ENCODE measurements around the gene ULK4. TPM values are rescaled to one million over a fixed set of nuclear protein-coding genes. Genes with fewer than 3 reads are reported as not detected.

ULK4 gene
- total RNA-seq, 2 donors from 2014 or later: 28.7 to 38.4 TPM

DNA sequence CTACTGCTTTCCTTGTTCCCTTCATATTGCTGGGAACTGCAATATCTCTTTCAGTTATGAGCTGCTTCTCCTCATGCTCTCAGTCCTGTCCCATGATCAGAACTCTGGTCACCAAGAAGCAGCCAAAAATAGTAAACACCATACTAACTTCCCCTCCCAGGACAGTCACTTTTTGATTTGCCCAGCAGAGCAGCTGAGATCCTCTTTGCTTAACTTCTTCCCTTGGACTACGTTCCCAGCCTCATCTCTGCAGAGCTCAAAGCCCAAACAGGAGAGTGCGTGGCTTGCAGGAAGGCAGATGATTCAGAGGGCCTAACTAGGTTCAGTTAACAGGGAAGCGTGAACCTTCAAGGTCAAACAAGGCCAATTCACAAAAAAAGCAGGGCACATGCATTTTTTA lies 609.4 kb downstream of the ULK4 start:
- DNase-seq (ENCODE audit: low spot score) (no peak), ATAC-seq (ENCODE audit: insufficient number of reproducible peaks, low FRiP score, low read depth) (no peak)
- H3K27me3 ChIP-seq (replicated peaks; ENCODE audit: insufficient read depth): no peaks in the 10 kb centered on the region
- H3K4me3 ChIP-seq: no peak overlapping the region
- H3K36me3 ChIP-seq: no peaks in the 10 kb centered on the region
- no peaks in the 10 kb centered on the region for H3K9me3 ChIP-seq
- H3K4me1 ChIP-seq (ENCODE audit: control insufficient read depth in 1 of 2, low read depth in 2 of 2): no peaks in the 10 kb centered on the region
- no peak overlapping the region for H3K27ac ChIP-seq
- TF ChIP-seq, protein P1, sequence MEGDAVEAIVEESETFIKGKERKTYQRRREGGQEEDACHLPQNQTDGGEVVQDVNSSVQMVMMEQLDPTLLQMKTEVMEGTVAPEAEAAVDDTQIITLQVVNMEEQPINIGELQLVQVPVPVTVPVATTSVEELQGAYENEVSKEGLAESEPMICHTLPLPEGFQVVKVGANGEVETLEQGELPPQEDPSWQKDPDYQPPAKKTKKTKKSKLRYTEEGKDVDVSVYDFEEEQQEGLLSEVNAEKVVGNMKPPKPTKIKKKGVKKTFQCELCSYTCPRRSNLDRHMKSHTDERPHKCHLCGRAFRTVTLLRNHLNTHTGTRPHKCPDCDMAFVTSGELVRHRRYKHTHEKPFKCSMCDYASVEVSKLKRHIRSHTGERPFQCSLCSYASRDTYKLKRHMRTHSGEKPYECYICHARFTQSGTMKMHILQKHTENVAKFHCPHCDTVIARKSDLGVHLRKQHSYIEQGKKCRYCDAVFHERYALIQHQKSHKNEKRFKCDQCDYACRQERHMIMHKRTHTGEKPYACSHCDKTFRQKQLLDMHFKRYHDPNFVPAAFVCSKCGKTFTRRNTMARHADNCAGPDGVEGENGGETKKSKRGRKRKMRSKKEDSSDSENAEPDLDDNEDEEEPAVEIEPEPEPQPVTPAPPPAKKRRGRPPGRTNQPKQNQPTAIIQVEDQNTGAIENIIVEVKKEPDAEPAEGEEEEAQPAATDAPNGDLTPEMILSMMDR (IDR thresholded peaks at IDR 0.05): no peak

DNA sequence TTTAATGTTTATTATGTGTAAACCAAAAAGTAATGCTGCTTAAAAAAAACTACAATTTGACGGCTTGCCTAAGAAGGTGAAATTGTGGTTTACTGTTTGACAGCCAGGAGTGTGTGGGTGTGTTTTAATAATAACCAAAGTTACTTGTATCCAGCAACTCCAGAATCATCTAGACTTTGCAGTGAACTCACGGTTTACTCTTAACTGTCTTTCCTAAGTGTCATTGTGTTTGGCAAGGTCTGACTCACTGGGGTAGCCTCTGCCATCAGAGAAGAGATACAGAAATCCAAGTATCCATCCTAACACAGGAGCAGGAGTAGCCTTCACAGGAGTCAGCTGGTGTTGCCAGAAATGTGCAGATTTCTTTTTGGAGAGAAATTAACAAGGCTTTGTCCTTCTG lies 611.5 kb downstream of the ULK4 start:
- Histone ChIP-seq H3K27ac (no peak overlapping the region), H3K9me3 (no peaks in the 10 kb centered on the region), H3K4me3 (no peak overlapping the region), H3K36me3 (no peaks in the 10 kb centered on the region), H3K4me1 (ENCODE audit: control insufficient read depth in 1 of 2, low read depth in 2 of 2) (no peaks in the 10 kb centered on the region), H3K27me3 (replicated peaks; ENCODE audit: insufficient read depth) (no peaks in the 10 kb centered on the region)
- DNase-seq (ENCODE audit: low spot score) (no peak), ATAC-seq (ENCODE audit: insufficient number of reproducible peaks, low FRiP score, low read depth) (no peak)
- TF ChIP-seq, protein P1 (IDR thresholded peaks at IDR 0.05): no peak

- Histone ChIP-seq H3K9me3 (peaks cover 4% of the 10 kb centered on the region), H3K4me1 (ENCODE audit: control insufficient read depth in 1 of 2, low read depth in 2 of 2) (no peaks in the 10 kb centered on the region), H3K36me3 (no peaks in the 10 kb centered on the region), H3K27me3 (replicated peaks; ENCODE audit: insufficient read depth) (no peaks in the 10 kb centered on the region), H3K4me3 (no peak overlapping the region), H3K27ac (no peak overlapping the region)
- DNase-seq (ENCODE audit: low spot score) (no peak), ATAC-seq (ENCODE audit: insufficient number of reproducible peaks, low FRiP score, low read depth) (no peak)
- TF ChIP-seq, protein P1 (IDR thresholded peaks at IDR 0.05): no peak
Observed at GRCh38 chr3:41348401-41348800, 613.5 kb downstream of the ULK4 start.

DNA sequence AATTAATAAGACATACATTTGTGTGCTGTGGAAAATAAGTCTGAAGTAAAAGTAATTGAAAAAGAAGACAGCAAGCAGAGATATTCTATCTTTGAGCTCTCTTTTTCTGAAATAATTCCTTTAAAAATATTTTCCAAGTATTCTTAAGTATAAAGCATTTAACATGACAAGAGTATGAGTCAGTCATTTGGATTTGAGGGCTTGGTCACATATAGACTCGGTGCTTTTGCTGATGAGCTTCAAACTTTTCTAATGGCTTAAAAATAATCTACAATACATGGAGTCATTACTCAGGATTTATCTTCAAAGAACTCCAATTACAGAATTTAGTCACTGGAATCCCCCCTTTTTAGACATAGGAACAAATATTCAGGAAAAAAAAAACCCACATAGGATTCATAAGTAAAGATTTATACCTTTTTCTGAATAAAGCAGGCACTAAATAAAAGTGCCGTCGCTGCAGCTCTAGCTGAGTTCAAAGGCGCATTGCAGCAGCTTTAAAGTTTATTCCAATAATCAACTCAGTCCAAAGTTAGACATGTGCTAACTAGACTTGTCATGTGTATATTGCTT lies 615.1 kb downstream of the ULK4 start:
- ATAC-seq (ENCODE audit: insufficient number of reproducible peaks, low FRiP score, low read depth) (no peak), DNase-seq (ENCODE audit: low spot score) (no peak)
- H3K36me3 ChIP-seq: no peaks in the 10 kb centered on the region
- no peaks in the 10 kb centered on the region for H3K4me1 ChIP-seq (ENCODE audit: control insufficient read depth in 1 of 2, low read depth in 2 of 2)
- H3K27ac ChIP-seq: no peak overlapping the region
- no peak overlapping the region for H3K4me3 ChIP-seq
- peaks cover 4% of the 10 kb centered on the region for H3K9me3 ChIP-seq
- H3K27me3 ChIP-seq (replicated peaks; ENCODE audit: insufficient read depth): no peaks in the 10 kb centered on the region
- TF ChIP-seq, protein P1 (IDR thresholded peaks at IDR 0.05): no peak

GRCh38 chr3:41345788-41346187 lies 616.1 kb downstream of the ULK4 start:
- TF ChIP-seq, protein P1 (IDR thresholded peaks at IDR 0.05): no peak
- H3K4me3 ChIP-seq: no peak overlapping the region
- peaks cover 4% of the 10 kb centered on the region for H3K9me3 ChIP-seq

More at GRCh38 chr3:41345788-41346187, 616.1 kb downstream of the ULK4 start:
- Histone ChIP-seq H3K27me3 (replicated peaks; ENCODE audit: insufficient read depth) (no peaks in the 10 kb centered on the region), H3K27ac (no peak overlapping the region), H3K4me1 (ENCODE audit: control insufficient read depth in 1 of 2, low read depth in 2 of 2) (no peaks in the 10 kb centered on the region), H3K36me3 (no peaks in the 10 kb centered on the region)
- DNase-seq (ENCODE audit: low spot score): no peak
- ATAC-seq (ENCODE audit: insufficient number of reproducible peaks, low FRiP score, low read depth): no peak
